HK-2 (cell line): ENCODE results near the gene NKIRAS1.

Source experiments
- DNase-seq: peaks from one replicate; pipeline ENCODE4 v3.0.0-alpha.2; 2018; ENCODE audit not compliant: unreplicated experiment

NKIRAS1 gene

DNA sequence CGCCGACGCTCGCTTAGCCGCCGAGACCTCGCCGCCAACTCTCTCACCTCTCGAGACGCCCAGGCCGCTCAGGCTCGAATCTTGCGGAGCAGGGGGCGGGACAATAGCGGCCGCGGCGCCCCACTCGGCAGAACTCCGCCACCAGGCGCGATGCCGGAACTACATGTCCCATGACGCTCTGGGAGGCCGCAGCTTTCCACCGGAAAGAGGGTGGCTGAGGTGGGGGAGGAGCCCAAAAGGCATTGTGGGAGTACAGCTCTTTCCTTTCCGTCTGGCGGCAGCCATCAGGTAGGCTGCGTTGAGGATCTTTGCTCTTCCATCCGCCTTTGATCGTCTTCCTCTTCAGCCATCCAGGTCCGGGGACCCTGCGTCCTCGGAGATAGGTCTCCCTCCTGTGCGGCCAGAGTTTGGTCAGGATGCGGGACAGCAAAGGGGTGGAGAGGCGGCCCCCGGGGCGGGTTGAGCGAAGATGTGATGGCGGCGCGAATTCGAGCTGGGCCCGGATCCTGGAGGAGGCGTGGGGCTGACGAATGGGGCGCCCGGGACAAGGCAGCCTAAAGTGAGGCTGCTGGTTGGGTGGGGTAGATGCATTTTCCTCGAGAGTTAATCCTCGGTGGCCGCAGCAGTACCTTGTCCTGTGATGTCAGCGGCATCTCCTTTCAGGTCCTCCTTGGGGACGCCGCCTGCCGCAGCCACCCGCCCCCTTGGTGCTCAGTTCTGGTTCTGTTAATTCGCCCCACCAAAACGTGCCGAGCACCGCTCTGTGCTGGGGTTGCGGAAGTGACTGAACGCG lies at the start of gene NKIRAS1, which contains the start of gene RPL15:
NKIRAS1 (minus strand) TSS at position 105 of the 793 bp plus-strand sequence. CDS start 6,086 bp downstream, outside the sequence.
RPL15 (plus strand) TSS at position 247 of the 793 bp plus-strand sequence. CDS start 728 bp downstream, outside the sequence.
- peak; percentile 93 for DNase-seq

GRCh38 chr3:23966328-23966727 lies 49.5 kb upstream of the NKIRAS1 start:
- DNase-seq = no peak

DNA sequence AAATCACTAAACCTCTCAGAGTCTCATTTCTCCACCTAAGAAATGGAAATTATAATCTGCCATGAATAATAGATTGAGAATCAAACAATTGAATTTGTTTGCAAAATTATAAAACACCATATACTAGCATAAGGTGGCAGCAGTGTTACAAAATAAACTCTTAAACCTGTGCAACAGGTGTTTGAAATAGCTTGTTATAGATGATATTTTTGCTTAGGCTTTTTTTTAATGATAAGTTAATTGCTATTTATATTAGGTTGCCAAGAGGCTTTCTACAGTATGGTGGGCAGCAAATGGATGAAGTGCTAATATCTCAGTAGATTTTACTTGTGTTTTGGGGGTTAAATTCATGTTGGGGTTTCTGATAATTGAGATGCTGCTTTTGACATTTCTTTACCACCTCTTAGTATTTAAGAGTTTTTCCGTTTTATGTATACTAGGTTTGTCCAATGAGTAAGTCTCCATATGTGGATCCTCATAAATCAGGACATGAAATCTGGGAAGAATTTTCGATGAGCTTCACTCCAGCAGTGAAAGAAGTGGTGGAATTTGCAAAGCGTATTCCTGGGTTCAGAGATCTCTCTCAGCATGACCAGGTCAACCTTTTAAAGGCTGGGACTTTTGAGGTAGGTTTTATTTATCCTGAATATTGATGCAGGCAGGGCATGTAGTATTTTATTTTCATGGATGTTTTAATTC lies 47.9 kb upstream of the NKIRAS1 start:
- DNase-seq = no peak

GRCh38 chr3:23961913-23962312 lies 45.1 kb upstream of the NKIRAS1 start:
- DNase-seq = no peak

DNA sequence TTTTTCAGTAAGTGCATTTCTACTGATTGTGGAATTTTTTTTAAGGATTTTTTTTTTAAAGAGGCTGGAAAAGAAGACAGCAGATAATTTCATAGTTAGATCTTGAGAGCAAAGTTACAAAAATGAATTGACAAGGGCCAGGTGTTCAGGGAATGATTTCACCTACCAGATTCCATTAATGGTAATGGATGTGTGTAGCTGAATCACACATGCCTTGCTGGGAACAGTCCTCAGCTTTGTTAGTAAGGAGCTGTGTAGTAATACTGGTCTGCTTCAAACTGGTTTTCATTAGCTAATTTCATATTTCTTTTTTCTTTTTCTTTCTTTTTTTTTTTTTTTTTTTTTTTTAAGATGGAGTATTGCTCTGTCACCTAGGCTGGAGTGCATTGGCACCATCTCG lies 44.3 kb upstream of the NKIRAS1 start:
- no peak for DNase-seq

DNA sequence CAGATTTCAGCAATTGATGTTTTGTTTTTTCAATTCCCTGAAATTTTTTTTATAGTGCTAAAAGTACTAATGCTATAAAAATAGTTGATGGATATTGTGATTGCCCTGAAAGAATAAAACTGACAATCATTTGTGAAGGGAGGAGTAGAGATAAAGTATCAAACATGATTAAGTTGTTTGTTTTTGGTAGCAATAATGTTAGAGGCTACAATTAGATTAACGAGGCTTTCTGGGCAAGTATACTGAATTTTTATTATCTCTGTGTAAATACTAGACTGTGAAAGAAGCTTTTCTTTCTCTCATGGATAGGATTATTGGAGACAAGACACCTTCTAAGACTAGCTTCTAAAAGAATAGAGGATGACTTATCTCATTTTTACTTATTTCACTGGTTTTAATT lies 43.9 kb upstream of the NKIRAS1 start:
- no peak for DNase-seq

GRCh38 chr3:23959135-23959900 lies 42.5 kb upstream of the NKIRAS1 start:
- DNase-seq = no peak

- DNase-seq = no peak
Observed at GRCh38 chr3:23956701-23957100, 39.9 kb upstream of the NKIRAS1 start.

DNA sequence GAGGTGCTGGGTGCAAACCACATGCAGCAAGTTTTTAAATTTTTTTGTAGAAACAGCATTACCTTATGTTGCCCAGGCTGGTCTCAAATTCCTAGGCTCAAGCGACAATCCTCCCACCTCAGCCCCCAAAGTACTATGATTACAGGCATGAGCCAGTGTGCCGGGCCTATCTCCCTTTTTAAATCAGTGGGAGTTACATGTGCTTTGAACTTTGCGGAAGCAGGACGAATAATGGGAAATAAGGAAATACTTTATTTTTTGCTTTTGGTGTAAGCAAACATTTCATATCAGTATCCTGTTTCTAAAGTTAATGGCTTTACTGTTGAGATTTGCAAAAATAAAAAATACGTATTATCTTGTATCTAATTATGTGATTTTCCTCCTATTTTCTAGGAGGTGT lies 37.4 kb upstream of the NKIRAS1 start:
- DNase-seq = no peak

- DNase-seq = no peak
Observed at GRCh38 chr3:23953523-23953922, 36.7 kb upstream of the NKIRAS1 start.

- no peak for DNase-seq
Observed at GRCh38 chr3:23952646-23953045, 35.9 kb upstream of the NKIRAS1 start.

DNA sequence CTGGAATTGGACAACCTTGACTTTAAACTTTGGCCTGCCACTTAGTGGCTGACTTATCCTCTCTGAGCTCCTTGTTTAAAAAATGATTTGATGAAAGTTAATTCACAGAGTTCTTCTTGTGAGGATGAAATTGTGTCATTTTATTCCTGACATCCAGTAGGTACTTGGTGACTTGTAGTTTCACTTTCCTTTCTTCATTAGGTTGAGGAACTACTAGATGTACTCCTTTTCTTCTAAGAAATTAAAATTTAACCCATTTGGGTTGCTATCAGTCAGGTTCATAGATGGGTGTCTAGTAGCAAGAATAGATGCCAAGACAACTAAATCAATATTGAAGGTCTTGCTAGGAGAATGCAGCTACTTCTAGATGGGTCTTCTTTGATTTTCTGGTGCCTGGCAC lies 33.5 kb upstream of the NKIRAS1 start:
- DNase-seq = no peak

DNA sequence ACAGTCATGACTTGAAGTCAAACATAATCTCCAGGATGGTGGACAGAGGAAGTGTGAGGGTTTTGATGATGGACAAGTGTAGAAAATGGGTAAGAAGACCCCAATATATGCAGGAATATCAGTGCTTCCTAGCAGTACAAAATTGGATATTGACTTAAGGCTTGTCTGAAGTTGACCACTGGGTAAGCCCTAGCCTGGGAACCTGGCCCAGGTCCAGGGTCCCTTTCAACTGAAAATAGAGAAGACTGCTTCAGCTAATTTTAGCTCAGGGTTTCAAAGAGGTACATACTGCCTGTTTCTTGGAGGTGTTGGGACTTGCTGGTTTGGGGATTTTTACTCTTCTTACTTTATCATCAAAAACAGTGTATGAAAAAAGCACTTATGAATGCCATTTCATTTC lies 33.0 kb upstream of the NKIRAS1 start:
- no peak for DNase-seq

DNA sequence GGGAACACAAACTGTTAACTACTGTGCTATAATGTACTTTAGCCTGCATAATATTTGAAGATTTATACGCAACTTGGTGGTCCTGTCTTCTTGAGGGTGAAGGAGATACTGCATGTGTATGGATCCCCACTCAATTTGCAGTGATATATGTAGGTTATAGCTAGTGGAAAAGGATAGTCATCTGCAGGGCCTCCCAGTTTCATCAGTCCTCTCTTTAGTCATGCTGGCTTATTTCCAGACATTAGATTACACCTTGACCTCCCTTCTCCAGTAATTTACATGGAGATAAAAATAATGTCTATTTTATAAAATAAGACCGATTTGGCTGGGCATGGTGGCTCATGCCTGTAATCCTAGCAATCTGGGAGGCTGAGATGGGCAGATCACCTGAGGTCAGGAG lies 32.0 kb upstream of the NKIRAS1 start:
- no peak for DNase-seq

- DNase-seq = peak; percentile 92
Observed at GRCh38 chr3:23945913-23946687, 29.3 kb upstream of the NKIRAS1 start.

DNA sequence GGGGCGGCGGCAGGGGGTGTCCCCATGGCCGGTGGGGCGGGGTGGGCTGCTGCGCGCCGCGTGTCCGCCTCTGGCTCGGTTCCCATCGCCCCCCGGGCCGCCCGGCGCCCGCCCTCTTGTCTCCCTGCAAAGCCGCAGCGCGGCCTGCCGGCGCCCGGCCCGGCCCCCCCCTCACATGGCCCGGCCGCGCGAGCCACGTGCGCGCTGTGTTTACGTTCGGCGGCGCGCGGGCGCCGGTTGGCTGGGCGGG lies 28.8 kb upstream of the NKIRAS1 start:
- no peak for DNase-seq

DNA sequence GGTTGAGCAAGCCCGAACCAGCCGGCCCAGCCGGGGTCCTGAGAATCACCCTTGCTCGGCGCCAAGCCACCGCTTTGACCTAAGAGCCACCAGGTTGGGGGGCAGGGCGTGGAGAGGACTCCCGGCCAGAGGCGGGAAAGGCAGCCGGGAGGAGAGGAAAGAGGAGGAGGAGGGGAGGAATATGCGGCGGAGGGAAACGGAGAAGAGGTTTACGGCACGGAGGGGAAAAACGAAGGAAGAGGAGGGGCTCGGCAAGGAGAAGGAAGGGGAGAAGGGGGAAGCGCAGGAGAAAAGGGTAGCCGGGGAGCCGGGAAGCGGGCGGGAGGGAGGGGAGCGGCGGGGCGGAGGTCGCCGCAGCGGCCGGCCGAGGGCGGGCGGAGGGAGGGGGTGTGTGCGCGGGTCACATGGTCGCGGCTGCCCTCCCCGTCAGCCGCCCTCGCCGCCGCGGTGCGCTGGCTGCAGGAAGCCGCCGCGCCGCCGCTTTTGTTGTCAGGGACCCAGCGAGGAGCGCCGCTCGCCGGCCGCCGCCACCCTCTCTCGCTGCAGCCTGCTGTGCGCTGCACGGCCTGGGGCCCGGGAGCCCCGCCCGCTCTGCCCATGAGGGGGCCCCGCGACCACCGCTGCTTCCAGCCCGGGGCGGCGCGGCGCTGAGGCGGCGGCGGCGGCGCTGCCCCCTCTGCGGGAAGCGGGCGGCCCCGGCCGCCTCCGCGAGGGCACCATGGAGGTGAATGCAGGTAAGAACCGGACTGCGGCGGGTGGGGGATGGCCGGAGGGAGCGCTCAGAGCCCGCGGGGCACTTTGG lies 28.3 kb upstream of the NKIRAS1 start, which contains the start of gene NR1D2:
NR1D2 (plus strand) TSS at position 426 of the 802 bp plus-strand sequence; CDS start at position 719, 293 bp downstream.
- peak; percentile 76 for DNase-seq

GRCh38 chr3:23944007-23944783 lies 27.4 kb upstream of the NKIRAS1 start:
- DNase-seq = no peak

DNA sequence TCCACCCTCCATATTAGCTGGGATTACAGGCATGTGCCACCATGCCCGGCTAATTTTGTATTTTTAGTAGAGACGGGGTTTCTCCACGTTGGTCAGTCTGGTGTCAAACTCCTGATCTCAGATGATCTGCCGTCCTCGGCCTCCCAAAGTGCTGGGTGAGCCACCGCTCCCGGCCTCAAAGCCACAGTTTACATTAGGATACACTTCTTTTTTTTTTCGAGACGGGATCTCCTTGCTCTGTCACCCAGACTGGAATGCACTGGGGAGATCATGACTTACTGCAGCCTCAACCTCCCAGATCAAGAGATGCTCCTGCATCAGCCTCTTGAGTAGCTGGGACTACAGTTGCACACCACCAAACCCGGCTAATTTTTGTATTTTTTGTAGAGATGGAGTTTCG lies 25.8 kb upstream of the NKIRAS1 start:
- DNase-seq = no peak

GRCh38 chr3:23941440-23941839 lies 24.6 kb upstream of the NKIRAS1 start:
- no peak for DNase-seq
